NCI-H82 treated with DMSO at 0.1 percent for 48 hours (cell line): ENCODE measurements around the gene BCAS3.

Experiments used
- DNase-seq: peaks from one replicate; lab custom pipeline; 2025; ENCODE audit not compliant: unreplicated experiment; lab: John Stamatoyannopoulos, UW

Gene BCAS3

GRCh38 chr17:61372436-61372835 is 694.8 kb downstream of the BCAS3 start:
- no peak for DNase-seq

- no peak for DNase-seq
These were observed 699.5 kb downstream of the BCAS3 start for GRCh38 chr17:61376931-61377838.

- DNase-seq, result no peak
These were observed 701.2 kb downstream of the BCAS3 start for GRCh38 chr17:61378658-61379456.

- no peak for DNase-seq
These were observed 702.0 kb downstream of the BCAS3 start for GRCh38 chr17:61379457-61380216.

- DNase-seq, result no peak
These were observed 702.7 kb downstream of the BCAS3 start for GRCh38 chr17:61380217-61380835.

GRCh38 chr17:61380836-61381525 is 703.3 kb downstream of the BCAS3 start:
- DNase-seq, result no peak

GRCh38 chr17:61381537-61381936 is 703.9 kb downstream of the BCAS3 start:
- no peak for DNase-seq

GRCh38 chr17:61382796-61383688 is 705.4 kb downstream of the BCAS3 start:
- DNase-seq, result no peak

GRCh38 chr17:61383689-61384201 is 706.1 kb downstream of the BCAS3 start:
- DNase-seq, result no peak

- no peak for DNase-seq
These were observed 706.7 kb downstream of the BCAS3 start for GRCh38 chr17:61384354-61384691.

GRCh38 chr17:61384692-61385576 is 707.3 kb downstream of the BCAS3 start:
- no peak for DNase-seq

- DNase-seq, result no peak
These were observed 708.1 kb downstream of the BCAS3 start for GRCh38 chr17:61385577-61386236.

- DNase-seq, result no peak
These were observed 708.6 kb downstream of the BCAS3 start for GRCh38 chr17:61386251-61386650.

GRCh38 chr17:61387011-61387410 is 709.4 kb downstream of the BCAS3 start:
- DNase-seq, result no peak

- no peak for DNase-seq
These were observed 710.1 kb downstream of the BCAS3 start for GRCh38 chr17:61387511-61388305.

- DNase-seq, result no peak
These were observed 711.1 kb downstream of the BCAS3 start for GRCh38 chr17:61388561-61389356.
